Putamen (tissue), 1 donor: Measurements from ENCODE around the gene SND1.
"Not testable (repeated sequence)": the region's sequence is repeated elsewhere in the genome, so short reads cannot be mapped to it uniquely, and the experiment has no call there.

Experiments used
- DNase-seq: peaks from one replicate; pipeline ENCODE4 v3.0.0-alpha.2; 2016; ENCODE audit warnings: low spot score

SND1 gene

DNA sequence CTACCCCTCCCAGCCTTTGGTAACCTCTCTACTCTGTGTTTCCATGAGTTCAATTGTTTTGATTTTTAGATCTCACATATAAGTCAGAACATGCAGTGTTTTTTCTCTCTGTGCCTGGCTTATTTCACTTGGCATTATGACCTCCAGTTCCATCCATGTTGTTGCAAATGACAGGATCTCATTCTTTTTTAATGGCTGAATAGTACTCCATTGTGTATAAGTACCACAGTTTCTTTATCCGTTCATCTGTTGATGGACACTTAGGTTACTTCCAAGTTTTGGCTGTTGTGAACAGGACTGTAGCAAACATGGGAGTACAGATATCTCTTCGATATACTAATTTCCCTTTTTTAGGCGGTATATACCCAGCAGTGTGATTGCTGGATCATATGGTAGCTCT lies 237.7 kb downstream of the SND1 start:
- DNase-seq = no peak

DNA sequence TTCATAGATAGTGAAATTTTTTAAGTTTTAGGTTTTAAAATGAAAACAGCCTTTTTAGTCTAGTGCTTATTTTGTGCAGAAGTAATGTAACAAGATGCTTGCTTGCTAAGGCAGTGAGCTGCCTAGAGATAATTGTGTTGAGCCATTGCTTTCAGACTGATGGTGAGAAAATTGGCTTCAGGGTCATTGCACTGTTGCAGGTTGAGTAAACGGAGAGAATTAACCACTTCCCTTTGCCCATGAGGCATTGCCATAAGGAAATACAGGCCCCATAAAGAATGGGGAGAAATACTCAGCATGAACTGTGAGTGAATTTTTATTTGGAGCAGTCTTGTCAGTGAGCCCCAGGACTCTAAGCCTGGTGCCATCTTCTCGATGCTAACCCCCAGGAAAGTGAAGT lies 238.7 kb downstream of the SND1 start:
- DNase-seq = no peak

DNA sequence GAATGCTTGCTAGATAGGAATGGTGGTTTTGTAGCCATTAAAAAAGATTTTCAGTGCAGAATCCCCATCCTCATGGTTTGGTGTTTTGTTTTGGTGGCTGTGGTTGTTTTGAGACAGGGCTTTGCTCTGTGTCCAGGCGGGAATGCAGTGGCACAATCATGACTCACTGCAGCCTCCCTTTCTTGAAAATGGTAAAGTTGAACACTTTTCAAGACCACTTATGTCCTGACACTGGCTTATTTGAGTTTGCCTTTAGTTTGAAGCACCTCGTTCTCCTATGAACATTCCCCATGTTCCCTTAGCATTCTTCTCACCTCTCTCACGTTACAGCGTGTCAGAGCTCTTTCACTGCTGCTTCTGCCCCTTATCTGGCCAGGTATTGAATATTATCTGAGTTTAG lies 239.2 kb downstream of the SND1 start:
- no peak for DNase-seq

DNA sequence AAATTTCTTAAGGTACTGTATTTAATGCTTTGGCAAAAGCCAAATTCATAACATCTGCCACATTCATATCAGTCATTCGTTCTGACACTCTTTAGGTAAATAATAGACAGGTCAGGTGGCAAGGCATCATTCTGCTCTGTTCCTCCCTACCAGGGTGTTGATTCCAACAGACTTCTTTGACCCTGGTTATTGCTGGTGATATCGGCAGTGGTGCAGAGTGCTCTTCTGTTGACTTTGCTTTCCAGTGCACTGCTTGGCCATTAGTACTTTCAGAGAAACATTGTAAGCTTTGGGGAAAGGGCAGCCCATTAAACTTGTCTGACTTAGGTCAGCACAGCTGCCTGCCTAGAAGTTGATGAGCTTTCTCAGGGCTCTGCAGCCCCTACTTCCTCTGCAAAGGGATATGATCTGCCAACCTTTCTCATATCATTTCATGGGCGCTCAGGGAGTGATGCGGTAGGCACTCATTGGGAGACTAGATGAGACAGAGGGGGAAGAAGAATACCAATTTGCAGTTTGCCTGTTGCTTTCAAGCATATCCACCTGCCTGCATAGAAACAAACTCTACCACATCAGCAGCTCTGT lies 240.0 kb downstream of the SND1 start:
- no peak for DNase-seq

DNA sequence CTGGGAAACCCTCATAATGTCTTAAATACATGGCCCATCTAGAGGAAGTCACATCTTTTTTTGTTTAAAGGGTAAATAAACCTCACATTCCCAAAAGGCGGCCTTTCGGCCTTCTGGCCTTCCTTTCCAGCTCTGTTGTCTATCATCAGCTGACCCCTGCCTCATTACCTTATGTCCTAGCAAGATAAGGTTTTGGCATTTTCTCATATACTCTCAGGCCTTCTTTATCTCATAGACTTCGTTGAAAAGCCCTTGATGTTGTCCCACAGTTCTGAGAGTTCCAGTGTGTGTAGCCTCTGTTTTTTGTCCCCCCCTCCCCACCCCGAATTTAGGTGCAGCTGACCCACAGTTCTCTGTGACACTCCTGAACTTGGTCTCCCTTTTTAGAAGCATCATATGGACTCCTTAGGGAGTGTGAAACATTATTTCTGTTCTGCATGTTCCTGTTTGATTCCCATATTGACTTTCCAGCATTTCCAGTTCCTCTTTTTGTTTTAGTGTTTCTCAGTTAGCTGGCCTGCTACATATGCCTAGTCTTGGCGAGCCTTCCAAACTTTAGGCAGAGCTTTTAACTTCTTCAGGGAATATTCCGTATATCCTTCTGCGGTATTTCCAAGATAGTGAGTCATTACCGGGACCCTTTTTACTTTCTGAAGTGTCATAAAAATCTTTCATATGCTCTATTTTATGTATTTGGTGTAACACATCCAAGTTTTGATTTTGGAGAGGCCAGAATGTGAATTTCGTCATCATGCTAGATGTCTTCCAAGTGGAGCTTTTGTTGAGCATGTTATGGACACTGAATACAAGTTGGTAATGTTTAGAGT lies 240.7 kb downstream of the SND1 start:
- no peak for DNase-seq

DNA sequence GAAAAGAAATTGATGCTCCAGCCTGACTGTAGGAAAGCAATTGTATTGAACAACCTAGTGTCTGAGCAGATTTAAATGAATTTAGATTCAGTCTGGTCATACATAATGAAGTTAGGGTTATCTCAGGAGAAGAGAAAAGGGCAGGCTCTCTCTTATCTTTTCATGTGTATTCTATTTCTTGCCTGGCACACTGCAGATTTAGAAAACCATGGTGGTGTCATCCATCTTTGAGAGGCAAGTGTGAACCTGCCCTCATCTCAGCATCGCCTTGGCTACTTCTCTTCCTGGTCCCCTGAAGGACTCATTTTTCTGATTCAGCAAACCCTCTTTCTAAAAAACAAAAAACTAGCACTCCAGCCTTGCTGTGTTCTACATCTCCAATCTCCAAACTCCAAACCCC lies 241.6 kb downstream of the SND1 start:
- DNase-seq = no peak

DNA sequence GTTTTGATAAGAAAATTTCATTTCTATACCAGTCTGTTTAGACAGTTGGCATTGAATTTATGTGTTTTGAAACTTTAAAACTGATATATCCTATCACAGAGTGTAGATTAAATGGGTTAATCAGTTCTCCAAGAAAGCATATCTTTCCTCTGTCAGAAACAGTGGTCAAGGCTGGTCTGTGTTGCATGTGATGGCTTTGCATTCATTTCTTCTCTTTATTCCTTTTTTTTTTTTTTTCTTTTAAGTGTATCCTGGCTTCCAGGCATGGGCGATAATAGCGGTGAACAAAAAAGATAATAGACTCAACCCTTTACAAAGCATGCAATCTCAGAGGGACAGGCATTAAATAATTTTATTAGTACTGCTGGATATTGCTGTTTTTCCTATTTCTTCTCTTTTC lies 242.6 kb downstream of the SND1 start:
- DNase-seq = no peak

DNA sequence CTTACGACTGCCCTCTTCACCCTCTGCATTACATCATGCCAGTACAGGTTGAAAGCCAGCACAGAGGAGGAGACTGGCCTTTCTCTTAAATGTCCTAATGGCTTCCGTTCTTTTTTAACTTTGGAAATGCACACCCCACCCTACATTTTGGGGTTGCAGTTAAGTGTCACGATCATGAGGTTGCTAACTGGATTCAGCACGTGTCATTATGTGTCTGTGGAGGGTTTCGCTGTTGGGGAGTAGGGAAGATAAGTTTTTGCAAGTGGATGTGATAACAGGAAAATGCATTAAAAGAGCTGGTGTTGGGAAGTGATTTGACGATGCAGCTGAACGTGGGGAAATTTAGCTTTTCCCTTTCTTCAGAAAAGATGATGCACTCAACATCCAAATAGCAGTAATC lies 243.4 kb downstream of the SND1 start:
- DNase-seq = no peak

DNA sequence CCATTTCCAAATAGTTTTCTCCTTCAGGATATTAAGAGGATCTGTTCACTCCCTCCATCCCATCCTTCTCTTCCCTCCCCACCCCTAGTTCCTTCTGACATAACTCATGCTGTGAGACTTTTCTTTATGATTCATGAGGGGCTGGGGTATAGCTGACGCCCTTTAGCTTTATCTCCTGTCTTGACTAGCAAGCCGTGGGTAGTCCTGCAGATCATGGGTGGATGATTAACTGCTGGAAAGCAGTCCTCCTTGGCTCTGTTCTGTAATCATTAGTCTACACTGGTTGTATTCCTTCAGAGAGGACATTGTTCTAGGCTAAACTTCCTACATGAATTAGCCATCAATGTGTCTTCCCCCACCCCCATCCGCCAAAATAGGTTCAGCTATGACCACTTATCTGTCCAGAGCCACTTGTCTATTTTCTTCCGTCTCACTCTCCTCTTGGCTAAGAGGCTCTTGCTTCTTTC lies 243.9 kb downstream of the SND1 start:
- DNase-seq = no peak

DNA sequence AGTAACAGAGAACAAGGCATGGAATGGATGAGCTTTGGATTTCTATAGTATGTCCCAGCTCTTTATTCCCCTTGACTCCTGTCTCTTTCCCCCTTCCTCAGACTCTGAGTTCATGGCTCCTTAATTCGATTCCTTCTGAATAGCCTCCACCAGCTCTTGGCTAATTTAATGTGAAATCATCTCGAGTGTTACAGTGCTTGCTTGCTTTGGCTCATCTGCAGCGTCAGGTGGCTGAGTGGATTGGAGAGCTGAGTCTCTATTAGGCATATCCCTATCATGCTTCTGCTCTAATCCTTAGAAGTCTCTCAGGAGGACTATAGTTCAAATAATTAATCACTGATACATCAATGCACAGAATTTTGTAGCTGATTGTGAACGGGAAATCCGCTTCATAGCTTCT lies 244.7 kb downstream of the SND1 start:
- no peak for DNase-seq

DNA sequence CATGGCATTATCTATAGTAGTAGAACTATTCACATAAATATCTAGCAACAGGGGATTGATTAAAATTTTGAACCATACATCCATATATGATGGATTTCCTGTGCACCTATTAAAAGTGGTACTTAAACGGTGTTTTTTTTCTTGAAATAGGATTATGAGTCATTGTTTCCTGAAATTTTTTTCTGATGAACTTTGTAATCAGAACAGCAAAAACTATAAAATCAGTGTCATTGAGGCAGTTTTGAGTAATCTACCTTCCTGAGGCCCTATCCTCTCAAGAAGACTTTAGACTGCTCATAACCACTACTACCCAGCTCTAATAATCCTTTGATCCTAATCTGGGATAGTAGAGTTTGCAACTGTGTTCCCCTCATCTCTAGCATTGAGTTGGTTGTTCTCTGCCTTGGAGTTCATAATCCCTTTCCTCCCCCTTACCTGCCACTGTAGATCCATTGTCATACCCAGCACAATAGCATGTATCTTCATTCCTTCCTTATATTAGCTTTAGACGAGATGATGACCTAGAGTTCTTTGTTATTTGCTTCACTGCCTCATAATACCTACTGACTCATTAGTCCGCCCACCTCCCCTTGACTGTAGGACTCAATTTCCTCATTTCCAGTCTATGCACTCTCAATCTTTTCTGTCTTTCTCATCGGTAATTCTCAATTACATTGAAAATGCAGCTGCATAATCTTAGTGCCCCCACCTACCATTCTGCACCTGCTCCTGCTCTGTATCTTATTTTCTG lies 245.9 kb downstream of the SND1 start:
- peak; percentile 52 for DNase-seq

DNA sequence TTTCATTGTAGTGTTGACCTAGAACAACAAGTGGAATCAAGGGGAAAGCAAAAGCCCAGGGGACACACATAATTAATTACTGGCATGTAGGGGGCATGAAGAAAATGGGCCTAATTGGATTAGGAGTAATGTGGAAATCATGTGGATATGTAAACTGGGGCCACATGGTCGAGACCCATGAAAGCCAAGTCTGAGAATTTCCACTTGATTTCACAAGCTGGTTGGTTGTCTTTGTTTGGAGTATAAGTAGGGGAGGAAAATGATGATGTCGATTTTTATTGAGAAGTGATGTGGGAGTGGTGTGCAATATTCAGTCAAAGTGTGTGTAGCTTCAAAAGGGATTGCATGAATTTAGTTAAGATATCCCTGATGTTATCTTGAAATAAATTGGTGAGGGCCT lies 247.4 kb downstream of the SND1 start:
- no peak for DNase-seq

DNA sequence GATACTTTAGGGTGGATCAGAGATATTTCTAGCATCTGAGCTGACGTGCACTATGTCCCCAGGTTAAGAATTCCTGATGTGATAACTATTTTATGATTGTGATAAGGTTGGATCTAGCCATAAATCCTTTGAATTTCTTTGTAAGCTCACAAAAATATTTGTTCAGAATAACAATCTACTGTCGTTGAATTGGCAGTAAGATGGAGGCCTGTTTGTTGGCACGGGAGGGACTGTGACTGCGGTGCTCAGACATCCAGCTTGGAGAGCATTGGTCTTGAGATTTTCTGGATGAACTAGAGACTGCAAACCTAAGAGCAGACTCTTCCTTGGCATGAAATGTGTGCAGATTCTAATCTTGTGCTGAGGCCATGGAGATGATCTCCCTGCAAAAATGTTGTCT lies 248.1 kb downstream of the SND1 start:
- DNase-seq = no peak

DNA sequence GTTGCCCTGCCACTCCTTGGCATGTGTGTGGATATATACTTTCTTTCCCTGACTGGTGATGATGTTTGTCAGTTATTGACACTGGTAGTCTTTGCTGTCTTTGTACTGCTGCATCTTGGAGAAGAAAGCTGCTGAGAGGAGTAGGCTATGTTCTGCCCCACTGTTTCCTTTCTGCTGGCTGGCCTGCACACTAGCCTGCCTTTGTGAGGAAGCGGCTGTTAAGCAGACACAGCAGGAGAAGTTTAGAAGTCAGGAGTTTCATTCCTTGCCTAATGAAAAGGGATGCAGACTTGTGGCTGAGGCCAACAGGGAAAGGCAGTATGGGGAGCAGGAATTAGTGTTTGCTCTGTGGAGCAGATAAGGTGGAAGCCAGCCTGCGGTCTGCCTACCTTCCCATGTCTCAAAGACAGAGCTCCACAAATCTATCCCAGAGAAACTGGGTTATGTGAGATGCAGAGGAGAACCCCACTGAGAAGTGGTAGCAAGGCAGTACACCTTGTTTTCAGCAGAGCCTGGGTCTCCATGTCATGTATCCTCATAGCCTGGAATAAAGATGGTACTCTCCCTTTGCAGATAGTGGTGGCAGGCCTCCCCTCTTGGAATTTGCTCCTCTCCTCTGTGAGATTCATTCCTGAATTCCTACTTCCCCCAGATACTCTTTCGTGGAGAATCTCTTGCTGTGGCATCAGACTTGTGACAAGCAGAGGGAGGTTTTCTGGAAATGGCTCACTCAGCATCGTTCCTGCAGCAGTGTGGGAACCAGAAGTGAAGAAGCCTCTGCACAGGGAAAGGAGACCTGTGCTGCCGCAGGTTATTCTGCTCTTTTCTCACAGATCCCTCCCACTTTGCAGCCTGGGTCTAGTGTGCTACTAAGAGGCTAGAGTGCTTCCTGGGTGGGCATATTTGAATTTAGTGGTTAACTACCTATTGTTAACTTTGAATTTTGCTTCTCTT lies 249.0 kb downstream of the SND1 start:
- peak; percentile 54 for DNase-seq

DNA sequence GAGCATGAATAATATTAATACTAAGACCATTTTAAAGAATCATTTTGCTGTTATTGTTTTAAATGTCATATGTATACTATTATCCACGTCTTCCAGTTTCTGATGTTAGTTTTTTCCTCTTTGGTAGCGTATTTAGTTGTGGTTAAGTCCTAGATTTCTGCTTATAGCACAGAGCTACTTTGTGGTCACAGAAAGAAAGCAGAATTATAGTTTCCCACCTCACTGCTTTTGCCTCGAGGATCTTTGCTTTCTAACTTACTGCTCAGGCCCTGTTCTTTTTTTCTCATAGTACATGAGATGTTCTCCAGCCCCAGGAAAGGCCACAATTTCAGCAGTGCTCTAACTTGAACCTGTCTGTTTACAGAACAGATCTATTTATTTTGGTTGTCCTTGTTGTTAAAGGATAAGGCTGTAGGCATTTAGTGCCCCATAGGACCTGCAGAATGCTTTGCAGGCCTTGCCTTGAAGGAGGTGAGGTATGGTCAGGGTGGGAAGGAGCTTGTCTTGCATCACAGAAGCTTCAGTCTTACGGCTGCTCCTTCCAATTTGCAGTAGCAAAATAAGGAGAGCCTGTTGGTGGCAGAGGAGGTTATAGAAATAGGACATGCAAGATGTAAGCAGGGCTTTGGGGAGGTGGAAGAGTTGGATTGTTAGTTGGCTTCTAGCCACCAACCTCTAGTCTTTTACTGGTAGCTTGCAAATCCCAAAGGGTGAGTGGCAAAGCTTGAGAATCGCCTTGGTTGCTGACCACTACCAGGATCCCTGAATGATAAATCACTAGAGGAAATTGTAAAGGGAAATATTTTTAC lies 250.1 kb downstream of the SND1 start:
- no peak for DNase-seq

DNA sequence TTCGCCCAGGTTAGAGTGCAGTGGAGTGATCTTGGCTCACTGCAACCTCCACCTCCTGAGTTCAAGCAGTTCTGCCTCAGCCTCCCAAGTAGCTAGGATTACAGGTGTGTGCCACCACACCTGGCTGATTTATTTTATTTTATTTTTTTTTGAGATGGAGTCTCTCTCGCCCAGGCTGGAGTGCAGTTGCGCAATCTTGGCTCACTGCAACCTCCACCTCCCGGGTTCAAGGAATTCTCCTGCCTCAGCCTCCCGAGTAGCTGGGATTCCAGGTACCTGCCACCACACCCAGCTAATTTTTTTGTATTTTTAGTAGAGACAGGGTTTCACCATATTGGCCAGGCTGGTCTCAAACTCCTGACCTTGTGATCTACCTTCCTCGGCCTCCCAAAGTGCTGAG lies 250.8 kb downstream of the SND1 start:
- not testable (repeated sequence) for DNase-seq

DNA sequence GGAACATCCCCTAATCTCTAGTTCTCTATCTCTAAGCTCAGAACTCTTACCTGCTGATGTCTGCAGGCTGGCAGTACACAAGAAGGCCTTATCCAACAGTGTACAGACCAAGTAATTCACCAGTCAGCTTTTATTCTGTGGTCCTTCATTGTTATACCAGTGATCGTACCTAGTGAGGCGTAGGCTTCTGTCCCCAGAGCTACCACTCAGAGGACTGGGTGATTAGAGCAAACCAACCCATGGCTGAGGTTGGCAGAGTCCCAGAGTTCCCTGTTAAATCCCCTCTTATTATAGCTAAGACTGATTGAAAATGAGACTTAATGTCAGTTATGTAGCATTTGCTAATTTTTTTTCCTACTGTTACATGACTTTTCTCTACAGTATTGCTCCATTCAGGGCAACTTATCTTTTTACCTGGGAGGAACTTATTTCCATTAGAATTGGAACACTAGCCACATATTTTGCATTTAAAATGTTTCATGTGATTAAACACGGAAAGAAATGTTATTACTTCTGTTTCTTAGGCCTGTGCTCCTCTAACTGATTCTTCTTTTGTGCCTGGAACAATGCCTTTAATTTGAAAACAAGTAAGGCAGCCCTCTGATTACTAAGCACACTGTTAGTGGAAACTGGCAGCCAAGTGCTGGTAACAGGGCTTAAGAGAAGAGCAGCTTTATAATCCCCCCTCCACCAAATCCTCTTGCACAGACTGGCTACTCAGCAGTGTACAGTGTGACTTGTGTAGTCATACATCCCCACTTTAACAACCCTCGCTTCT lies 252.1 kb downstream of the SND1 start:
- DNase-seq = no peak

DNA sequence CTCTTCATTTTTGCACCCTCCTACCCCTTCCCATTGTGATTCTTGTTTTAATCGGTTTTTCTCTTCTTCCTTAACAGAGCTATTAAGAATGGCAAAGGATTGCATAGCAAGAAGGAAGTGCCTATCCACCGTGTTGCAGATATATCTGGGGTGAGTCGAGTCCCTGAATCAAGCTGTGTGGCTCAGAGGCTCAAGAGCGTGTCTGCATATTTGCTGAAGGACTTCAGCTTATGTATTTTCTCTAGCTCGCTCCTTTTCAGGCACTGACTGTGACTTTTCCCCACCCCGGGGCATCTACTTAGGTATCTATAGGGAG lies 252.6 kb downstream of the SND1 start:
- DNase-seq = no peak

DNA sequence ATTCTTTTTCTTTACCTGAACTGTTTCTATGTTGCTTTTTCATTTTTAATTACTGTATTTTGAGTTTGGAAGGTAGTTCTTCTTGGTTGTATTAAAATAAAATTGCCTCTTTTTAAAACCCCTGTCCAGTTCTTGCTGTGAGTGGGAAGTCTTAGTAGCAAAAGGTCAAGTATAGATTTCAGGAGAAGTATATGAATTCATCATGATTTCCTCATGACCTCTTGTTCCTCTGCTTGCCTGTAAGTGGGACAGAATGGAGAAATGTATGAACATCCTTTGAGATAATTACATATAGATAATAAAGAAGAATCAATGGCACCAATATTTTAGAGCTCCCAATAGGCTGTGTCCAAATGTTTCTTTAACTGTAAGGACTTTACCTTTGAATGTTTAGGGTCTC lies 253.0 kb downstream of the SND1 start:
- no peak for DNase-seq
